Activated naive CD4-positive, alpha-beta T cell treated with anti-CD3 and anti-CD28 coated beads for 36 hours (primary cell): ENCODE measurements around the gene ACYP2. TPM values are rescaled to one million over a fixed set of nuclear protein-coding genes. Genes with fewer than 3 reads are reported as not detected.

Experiments used
- total RNA-seq, 2 experiments: library from RNA; stranded (reverse); gene quantifications; one replicate each; pipeline ENCODE4 v1.2.3, GENCODE V29; 2021

ACYP2 gene
- total RNA-seq, 2 experiments from 2014 or later, result 6.8 to 7.3 TPM

Other genes starting within 250 kb of the ACYP2 start
- gene PSME4, start 144.6 kb upstream of the ACYP2 start, total RNA-seq, result 10 to 100 TPM; 31.5 to 38.8 TPM
- gene TSPYL6, start 140.6 kb downstream of the ACYP2 start, total RNA-seq, result not detected